HepG2 (cell line): Measurements from ENCODE around the gene TALDO1. TPM values are rescaled to one million over a fixed set of nuclear protein-coding genes. Genes with fewer than 3 reads are reported as not detected.
A peak's percentile ranks its signal among the peaks of the same experiment; 100 is the strongest.

Experiments
- AFF4 ChIP-seq: sonication (generic); formaldehyde crosslinking; IDR thresholded peaks from 2 replicates; pipeline ENCODE4 v1.4.0; 2020; ENCODE audit warnings: missing genetic modification reagents
- ARID4A ChIP-seq: sonication (generic); formaldehyde crosslinking; IDR thresholded peaks from 2 replicates; pipeline ENCODE4 v1.5.0; 2020; ENCODE audit warnings: mild to moderate bottlenecking, missing genetic modification reagents, borderline replicate concordance
- E2F2 ChIP-seq: sonication (generic); formaldehyde crosslinking; IDR thresholded peaks from 2 replicates; pipeline ENCODE4 v1.4.0; 2020; ENCODE audit warnings: missing genetic modification reagents, borderline replicate concordance
- HES4 ChIP-seq: sonication (generic); formaldehyde crosslinking; IDR thresholded peaks from 2 replicates; pipeline ENCODE4 v1.9.0; 2021; ENCODE audit warnings: mild to moderate bottlenecking, missing genetic modification reagents, borderline replicate concordance
- HOXA5 ChIP-seq: sonication (generic); formaldehyde crosslinking; IDR thresholded peaks from 2 replicates; pipeline ENCODE4 v1.4.0; 2020; ENCODE audit warnings: missing genetic modification reagents
- MEF2D ChIP-seq: sonication (generic); formaldehyde crosslinking; IDR thresholded peaks from 2 replicates; pipeline ENCODE4 v1.5.1; 2020; ENCODE audit warnings: mild to moderate bottlenecking, missing genetic modification reagents
- MLX ChIP-seq: IDR thresholded peaks from 2 replicates; pipeline ENCODE4 v1.6.1; 2016
- NR1H2 ChIP-seq: sonication (generic); formaldehyde crosslinking; IDR thresholded peaks from 2 replicates; pipeline ENCODE4 v1.8.1; 2022; ENCODE audit warnings: low read depth, missing genetic modification reagents, borderline replicate concordance
- PBX3 ChIP-seq: sonication (generic); formaldehyde crosslinking; IDR thresholded peaks from 2 replicates; pipeline ENCODE4 v1.8.1; 2023; ENCODE audit warnings: missing genetic modification reagents, inconsistent platforms, borderline replicate concordance
- SRSF9 ChIP-seq: fragments of 200-400 bp; formaldehyde crosslinking; IDR thresholded peaks from 2 replicates; pipeline ENCODE4 v1.6.1; 2018; ENCODE audit warnings: borderline replicate concordance, mild to moderate bottlenecking, low read depth, low read length; ENCODE audit not compliant: insufficient read depth, poor library complexity, severe bottlenecking
- ZNF230 ChIP-seq: sonication (generic); formaldehyde crosslinking; IDR thresholded peaks from 2 replicates; pipeline ENCODE4 v1.4.0; 2020; ENCODE audit warnings: mild to moderate bottlenecking, missing genetic modification reagents
- ZNF33B ChIP-seq: sonication (generic); formaldehyde crosslinking; IDR thresholded peaks from 2 replicates; pipeline ENCODE4 v1.5.1; 2020; ENCODE audit warnings: mild to moderate bottlenecking, missing genetic modification reagents
- ZNF652 ChIP-seq: IDR thresholded peaks from 2 replicates; pipeline ENCODE4 v1.6.1; 2016; ENCODE audit warnings: low read depth, borderline replicate concordance
- polyA plus RNA-seq, 8 experiments: library from polyadenylated mRNA; depleted of rRNA in 3 of 8; stranded (reverse) in 7 of 8; unstranded in 1 of 8; fragments of >200 nt; fragmentation: Illumina TruSeq in 4 of 8; extraction: Trizol in 4 of 8; gene quantifications; 2 replicates each; pipeline versions ENCODE4 v1.2.1 to v1.2.3, GENCODE V29; 2011 to 2016; ENCODE audit warnings: low read depth in 4 of 8, missing spikeins in 1 of 8, mixed read lengths in 1 of 8; ENCODE audit not compliant: insufficient read depth in 1 of 8
- total RNA-seq, 5 experiments: library from RNA; depleted of rRNA; stranded (reverse); fragments of >200 nt; fragmentation: Illumina TruSeq; extraction: Trizol; gene quantifications; 2 replicates each; pipeline ENCODE4 v1.2.3, GENCODE V29; 2016; ENCODE audit warnings: low read depth in 1 of 5

The TALDO1 gene
- total and polyA plus RNA-seq, 2 of the 13 experiments (the other 11 are each of a cell fraction or from before 2014, with no cell fraction given) = 107 to 240 TPM

GRCh38 chr11:777288-778255, 30.3 kb downstream of the TALDO1 start, which contains the start of gene GATD1 (continued):
- no peak for TF ChIP-seq PBX3 (CRISPR knock-in tag)
- peak; percentile 55; the same call in 1 of the 2 replicates for TF ChIP-seq ZNF33B (CRISPR knock-in tag)
- no peak for TF ChIP-seq ZNF230 (CRISPR knock-in tag)
- TF ChIP-seq MEF2D = no peak
- TF ChIP-seq MLX (CRISPR knock-in tag) = no peak
- TF ChIP-seq E2F2 (CRISPR knock-in tag) = no peak
- TF ChIP-seq HES4 = 0 out of 2 replicates have a peak, but pooled peaks have one; percentile 30
- no peak for TF ChIP-seq HOXA5 (CRISPR knock-in tag)
- 0 out of 2 replicates have a peak, but pooled peaks have one; percentile 16 for TF ChIP-seq AFF4 (CRISPR knock-in tag)
- no peak for TF ChIP-seq NR1H2 (CRISPR knock-in tag)
- TF ChIP-seq ARID4A (CRISPR knock-in tag) = peak; percentile 65; the same call in 1 of the 2 replicates
- TF ChIP-seq SRSF9 = no peak
- no peak for TF ChIP-seq ZNF652 (CRISPR knock-in tag)
